K562 (cell line): Measurements from ENCODE around the gene IMPA2. TPM values are rescaled to one million over a fixed set of nuclear protein-coding genes. Genes with fewer than 3 reads are reported as not detected.

Source experiments
- ATAC-seq: fragments of 200-7000 bp; cut with Tn5 transposase; 3 replicates; pipeline ENCODE4 v1.9.1; 2020; ENCODE audit warnings: moderate library complexity
- BruUV-seq: library from RNA; stranded (reverse); fragments of 400-500 nt; replicated peaks from 2 replicates; lab custom pipeline; 2021; lab: Mats Ljungman, UMichigan
- CTCF ChIA-PET: fragments of 300-600 bp; formaldehyde crosslinking; extraction: SDS; loops from one replicate; lab custom pipeline; 2021; ENCODE audit warnings: low intra/inter-chr PET ratio; lab: Yijun Ruan, JAX
- POLR2A ChIA-PET: fragments of 300-600, 350-650 bp; sonication (Branson Sonifier 250); formaldehyde crosslinking; extraction: SDS; loops from one replicate; lab custom pipeline; 2021; ENCODE audit warnings: antibody characterized with exemption, inconsistent platforms; lab: Yijun Ruan, JAX
- DNase-seq, 4 experiments: peaks; one replicate each; pipeline versions ENCODE4 v3.0.0 to v3.0.0-alpha.2; 2011 to 2018; ENCODE audit warnings: low spot score in 3 of 4, mixed read lengths in 3 of 4; ENCODE audit errors: extremely low read depth in 1 of 4
- FAIRE-seq: peaks from 2 replicates; lab custom pipeline; 2011; peaks lifted over from hg19 to GRCh38; lab: Jason Lieb, UNC
- H2AFZ ChIP-seq: 2 replicates; pipeline ENCODE4 v1.6.0; 2011; ENCODE audit warnings: low read depth, low read length, control low read depth, inconsistent platforms
- H3K27ac ChIP-seq: fragments of 200-600 bp; 3 replicates; pipeline ENCODE4 v1.8.0; 2011; ENCODE audit warnings: low read depth, mild to moderate bottlenecking, control low read depth, inconsistent platforms, low read length, moderate library complexity, mixed read lengths; ENCODE audit errors: extremely low read depth
- H3K27me3 ChIP-seq, 2 experiments: fragments of 300-600 bp in 1 of 2; 2 replicates in 1 of 2; 3 replicates in 1 of 2; pipeline versions ENCODE4 v1.6.0 to v1.8.0; 2011; ENCODE audit warnings: inconsistent platforms in 2 of 2, low read length in 2 of 2, mild to moderate bottlenecking in 1 of 2, mixed read lengths in 1 of 2, moderate library complexity in 1 of 2; ENCODE audit not compliant: control insufficient read depth in 2 of 2, insufficient read depth in 2 of 2
- H3K36me3 ChIP-seq: fragments of 300-600 bp; 3 replicates; pipeline ENCODE4 v1.8.0; 2011; ENCODE audit warnings: mild to moderate bottlenecking, low read length, inconsistent platforms; ENCODE audit not compliant: control insufficient read depth, insufficient read depth
- H3K4me1 ChIP-seq, 2 experiments: fragments of 200-600 bp in 1 of 2; replicated peaks in 1 of 2; 2 replicates in 1 of 2; 3 replicates in 1 of 2; pipeline versions ENCODE4 v1.5.1 to v1.8.0; 2011; ENCODE audit warnings: inconsistent platforms in 2 of 2, low read length in 2 of 2, mild to moderate bottlenecking in 1 of 2, mixed read lengths in 1 of 2, moderate library complexity in 1 of 2; ENCODE audit not compliant: control insufficient read depth in 2 of 2, insufficient read depth in 2 of 2
- H3K4me2 ChIP-seq: 2 replicates; pipeline ENCODE4 v1.6.1; 2011; ENCODE audit warnings: low read length, control low read depth, inconsistent platforms, mixed read lengths; ENCODE audit not compliant: insufficient read depth
- H3K4me3 ChIP-seq: fragments of 200-600 bp; sonication (generic), shearing (Covaris generic); 2 replicates; pipeline ENCODE4 v1.5.1; 2016; ENCODE audit warnings: control low read depth, inconsistent platforms
- H3K79me2 ChIP-seq: fragments of 200-600 bp; 3 replicates; pipeline ENCODE4 v1.8.0; 2011; ENCODE audit warnings: low read length, inconsistent platforms; ENCODE audit not compliant: control insufficient read depth, insufficient read depth
- H3K9ac ChIP-seq, 2 experiments: 2 replicates each; pipeline versions ENCODE4 v1.6.0 to v1.6.1; 2011; ENCODE audit warnings: low read depth in 2 of 2, low read length in 2 of 2, control low read depth in 1 of 2, inconsistent platforms in 1 of 2, mild to moderate bottlenecking in 1 of 2, mixed read lengths in 1 of 2; ENCODE audit not compliant: insufficient read depth in 1 of 2
- H3K9me1 ChIP-seq: one replicate; pipeline ENCODE4 v1.6.0; 2011; ENCODE audit warnings: inconsistent platforms, mild to moderate bottlenecking, low read length, moderate library complexity; ENCODE audit not compliant: control insufficient read depth, insufficient read depth
- H3K9me3 ChIP-seq: replicated peaks from 2 replicates; pipeline ENCODE4 v1.5.1; 2011; ENCODE audit warnings: low read depth, low read length, inconsistent platforms; ENCODE audit not compliant: control insufficient read depth, insufficient read depth
- H4K20me1 ChIP-seq: replicated peaks from 2 replicates; pipeline ENCODE4 v1.6.1; 2011; ENCODE audit warnings: low read length, inconsistent platforms, mixed read lengths; ENCODE audit not compliant: control insufficient read depth, insufficient read depth
- CTCF ChIP-seq, 3 experiments: IDR thresholded peaks in 2 of 3; conservative IDR thresholded peaks in 1 of 3; 2 replicates each; pipeline ENCODE4 v1.5.1; 2011 to 2012; ENCODE audit warnings: low read length in 3 of 3, mild to moderate bottlenecking in 3 of 3, control low read depth in 2 of 3, improper control_type of control experiment in 1 of 3, inconsistent platforms in 1 of 3, low read depth in 1 of 3, mixed read lengths in 1 of 3, moderate library complexity in 1 of 3; ENCODE audit not compliant: insufficient read depth in 2 of 3
- ELK3 ChIP-seq: fragments of 450-650 bp; formaldehyde crosslinking; IDR thresholded peaks from 2 replicates; pipeline ENCODE4 v1.4.0; 2020; ENCODE audit warnings: mild to moderate bottlenecking
- RAD21 ChIP-seq, 2 experiments: fragments of 250-450 bp in 1 of 2; fragments of 450-650 bp in 1 of 2; sonication (Bioruptor Pico) in 1 of 2; formaldehyde crosslinking in 1 of 2; IDR thresholded peaks in 1 of 2; conservative IDR thresholded peaks in 1 of 2; 2 replicates each; pipeline versions ENCODE4 v1.4.0 to v1.8.0; 2020 to 2022; ENCODE audit warnings: mild to moderate bottlenecking in 2 of 2, moderate library complexity in 1 of 2
- WGBS: fragments of 100-300 bp; shearing (Covaris generic); methylation state at CpG from one replicate; pipeline ENCODE4 v1.1.6; 2016; ENCODE audit warnings: low coverage, mixed read lengths; ENCODE audit not compliant: insufficient coverage; ENCODE audit errors: missing lambda C conversion rate; 5-methylcytosine and 5-hydroxymethylcytosine counted together
- in situ Hi-C: fragments of 300-500 bp; cut with MboI; formaldehyde crosslinking; loops from 4 replicates; pipeline ENCODE4 v1.15.0; 2018; ENCODE audit warnings: inconsistent platforms, mixed read lengths
- intact Hi-C: fragments of 100-400 bp; cut with micrococcal nuclease; formaldehyde crosslinking; loops from 2 replicates; pipeline ENCODE4 v1.14.2; 2022
- polyA plus RNA-seq, 8 experiments: library from polyadenylated mRNA; depleted of rRNA in 4 of 8; stranded (reverse) in 5 of 8; unstranded in 3 of 8; fragments of >200 nt; fragmentation: Nextera tagmentation in 2 of 8; fragmentation: Illumina TruSeq in 1 of 8; extraction: Ambion mirVana in 2 of 8; extraction: Trizol in 1 of 8; gene quantifications; 2 replicates each; pipeline versions ENCODE4 v1.2.1 to v1.2.3, GENCODE V29; 2011 to 2014; ENCODE audit warnings: inconsistent platforms in 1 of 8, missing spikeins in 1 of 8
- total RNA-seq, 7 experiments: library from RNA; depleted of rRNA in 6 of 7; stranded (reverse); fragments of >200 nt in 6 of 7; fragmentation: Illumina TruSeq in 2 of 7; extraction: Trizol in 2 of 7; gene quantifications; 2 replicates each; pipeline versions ENCODE4 v1.2.1 to v1.2.3, GENCODE V29; 2011 to 2021; ENCODE audit warnings: low replicate concordance in 1 of 7

Gene IMPA2
- total and polyA plus RNA-seq, 9 of the 15 experiments (the other 6 are each of a cell fraction or from before 2014, with no cell fraction given) = 0.62 to 11.3 (median 5.7) TPM

- CTCF ChIA-PET = no interaction called here
- in situ Hi-C loops = no loop called here
- H3K27ac ChIP-seq = no peak overlapping the region
- TF ChIP-seq ELK3 (CRISPR knock-in tag) (no peak), RAD21 (CRISPR knock-in tag; conservative IDR thresholded peaks at IDR 0.05 in 1 of 2, IDR thresholded peaks at IDR 0.05 in 1 of 2) (peak in 1 of 2 experiments; percentile 20; a peak in 1 of 4 replicates), CTCF (IDR thresholded peaks at IDR 0.05 in 2 of 3, conservative IDR thresholded peaks at IDR 0.05 in 1 of 3; ENCODE audit: insufficient read depth in 2 of 3, low read depth in 1 of 3, low read length in 3 of 3) (peak; percentile 23 to 44 (median 31); a peak in 4 of 6 replicates)
- POLR2A ChIA-PET = interaction anchor here (1.9 kb wide), 1 partner anchor 17 kb away, joined by 6 read pairs; no protein-coding TSS in a partner anchor
- no peaks in the 10 kb centered on the region for H3K79me2 ChIP-seq
- BruUV-seq = no TSS peak
- ATAC-seq (peak; percentile 88), FAIRE-seq (peak; percentile 73), DNase-seq (peak in 2 of 4 experiments; percentile 38 to 60)
- H2AFZ ChIP-seq = peak overlapping the region; percentile 57; the same call in 1 of the 2 replicates
- WGBS = 58% methylated on average over 3 of the region's 3 CpGs
- H3K36me3 ChIP-seq = no peaks in the 10 kb centered on the region
- peaks cover 10 to 17% of the 10 kb centered on the region in 2 experiments; a peak in 3 of 5 replicates for H3K4me1 ChIP-seq
- H3K4me3 ChIP-seq = no peak overlapping the region
- intact Hi-C loops = no loop called here
- no peak overlapping the region for H3K4me2 ChIP-seq
- no peaks in the 10 kb centered on the region for H4K20me1 ChIP-seq
- H3K9ac ChIP-seq = no peak overlapping the region
- H3K9me1 ChIP-seq = no peaks in the 10 kb centered on the region
- H3K27me3 ChIP-seq = no peaks in the 10 kb centered on the region
- H3K9me3 ChIP-seq = no peaks in the 10 kb centered on the region
These were observed 17.3 kb upstream of the IMPA2 start for GRCh38 chr18:11963991-11964484.
